ENCODE data around the gene ECE1. TPM values are rescaled to one million over a fixed set of nuclear protein-coding genes. Genes with fewer than 3 reads are reported as not detected.

The ECE1 gene
- total and polyA plus RNA-seq, 2 of the 13 experiments (the other 11 are each of a cell fraction or from before 2014, with no cell fraction given), result 13.5 to 21.2 TPM

- TF ChIP-seq, protein P1, sequence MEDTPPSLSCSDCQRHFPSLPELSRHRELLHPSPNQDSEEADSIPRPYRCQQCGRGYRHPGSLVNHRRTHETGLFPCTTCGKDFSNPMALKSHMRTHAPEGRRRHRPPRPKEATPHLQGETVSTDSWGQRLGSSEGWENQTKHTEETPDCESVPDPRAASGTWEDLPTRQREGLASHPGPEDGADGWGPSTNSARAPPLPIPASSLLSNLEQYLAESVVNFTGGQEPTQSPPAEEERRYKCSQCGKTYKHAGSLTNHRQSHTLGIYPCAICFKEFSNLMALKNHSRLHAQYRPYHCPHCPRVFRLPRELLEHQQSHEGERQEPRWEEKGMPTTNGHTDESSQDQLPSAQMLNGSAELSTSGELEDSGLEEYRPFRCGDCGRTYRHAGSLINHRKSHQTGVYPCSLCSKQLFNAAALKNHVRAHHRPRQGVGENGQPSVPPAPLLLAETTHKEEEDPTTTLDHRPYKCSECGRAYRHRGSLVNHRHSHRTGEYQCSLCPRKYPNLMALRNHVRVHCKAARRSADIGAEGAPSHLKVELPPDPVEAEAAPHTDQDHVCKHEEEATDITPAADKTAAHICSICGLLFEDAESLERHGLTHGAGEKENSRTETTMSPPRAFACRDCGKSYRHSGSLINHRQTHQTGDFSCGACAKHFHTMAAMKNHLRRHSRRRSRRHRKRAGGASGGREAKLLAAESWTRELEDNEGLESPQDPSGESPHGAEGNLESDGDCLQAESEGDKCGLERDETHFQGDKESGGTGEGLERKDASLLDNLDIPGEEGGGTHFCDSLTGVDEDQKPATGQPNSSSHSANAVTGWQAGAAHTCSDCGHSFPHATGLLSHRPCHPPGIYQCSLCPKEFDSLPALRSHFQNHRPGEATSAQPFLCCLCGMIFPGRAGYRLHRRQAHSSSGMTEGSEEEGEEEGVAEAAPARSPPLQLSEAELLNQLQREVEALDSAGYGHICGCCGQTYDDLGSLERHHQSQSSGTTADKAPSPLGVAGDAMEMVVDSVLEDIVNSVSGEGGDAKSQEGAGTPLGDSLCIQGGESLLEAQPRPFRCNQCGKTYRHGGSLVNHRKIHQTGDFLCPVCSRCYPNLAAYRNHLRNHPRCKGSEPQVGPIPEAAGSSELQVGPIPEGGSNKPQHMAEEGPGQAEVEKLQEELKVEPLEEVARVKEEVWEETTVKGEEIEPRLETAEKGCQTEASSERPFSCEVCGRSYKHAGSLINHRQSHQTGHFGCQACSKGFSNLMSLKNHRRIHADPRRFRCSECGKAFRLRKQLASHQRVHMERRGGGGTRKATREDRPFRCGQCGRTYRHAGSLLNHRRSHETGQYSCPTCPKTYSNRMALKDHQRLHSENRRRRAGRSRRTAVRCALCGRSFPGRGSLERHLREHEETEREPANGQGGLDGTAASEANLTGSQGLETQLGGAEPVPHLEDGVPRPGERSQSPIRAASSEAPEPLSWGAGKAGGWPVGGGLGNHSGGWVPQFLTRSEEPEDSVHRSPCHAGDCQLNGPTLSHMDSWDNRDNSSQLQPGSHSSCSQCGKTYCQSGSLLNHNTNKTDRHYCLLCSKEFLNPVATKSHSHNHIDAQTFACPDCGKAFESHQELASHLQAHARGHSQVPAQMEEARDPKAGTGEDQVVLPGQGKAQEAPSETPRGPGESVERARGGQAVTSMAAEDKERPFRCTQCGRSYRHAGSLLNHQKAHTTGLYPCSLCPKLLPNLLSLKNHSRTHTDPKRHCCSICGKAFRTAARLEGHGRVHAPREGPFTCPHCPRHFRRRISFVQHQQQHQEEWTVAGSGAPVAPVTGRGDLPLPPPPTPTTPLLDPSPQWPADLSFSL (CRISPR knock-in tag; IDR thresholded peaks at IDR 0.05), result 0 out of 2 replicates have a peak, but pooled peaks have one; percentile 67
- peak; percentile 88; the same call in 1 of the 2 replicates for TF ChIP-seq RXRA (CRISPR knock-in tag; IDR thresholded peaks at IDR 0.05)
Observed at GRCh38 chr1:21329209-21329844, 39.1 kb upstream of the ECE1 start (continued).

DNA sequence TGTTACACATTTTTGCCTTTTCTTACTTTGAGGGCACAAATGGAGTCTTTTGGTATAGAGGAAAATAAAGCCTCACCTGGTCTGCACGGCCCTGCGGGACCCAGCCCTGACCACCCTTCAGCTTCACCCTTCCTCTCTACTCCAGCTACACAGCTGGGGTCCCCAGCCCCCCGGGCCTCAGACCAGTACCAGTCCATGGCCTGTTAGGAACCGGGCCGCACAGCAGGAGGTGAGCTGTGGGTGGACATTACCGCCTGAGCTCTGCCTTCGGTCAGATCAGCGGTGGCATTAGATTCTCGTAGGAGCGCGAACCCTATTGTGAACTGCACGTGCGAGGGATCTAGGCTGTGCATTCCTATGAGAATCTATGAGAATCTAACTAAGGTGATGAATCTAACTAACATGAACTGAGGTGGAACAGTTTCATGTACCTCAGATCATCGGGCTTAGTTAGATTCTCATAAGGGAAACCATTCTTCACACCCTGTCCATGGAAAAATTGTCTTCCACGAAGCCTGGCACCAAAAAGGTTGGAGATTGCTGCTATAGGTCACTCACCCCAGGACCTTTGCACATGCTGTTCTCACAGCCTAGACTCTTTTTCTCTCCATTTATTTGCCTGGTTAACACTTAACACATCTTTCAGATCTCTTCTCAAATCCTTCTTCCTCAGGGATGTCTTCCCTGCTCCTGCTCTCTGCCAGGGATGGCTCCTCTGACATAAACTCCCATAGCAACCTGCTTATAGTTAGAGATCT lies 37.5 kb upstream of the ECE1 start:
- Histone ChIP-seq H4K20me1 (ENCODE audit: insufficient read depth, low read length) (no peaks in the 10 kb centered on the region), H3K27ac (ENCODE audit: extremely low read length, insufficient read depth, low read length) (no peak overlapping the region), H3K9me3 (ENCODE audit: low read length) (no peaks in the 10 kb centered on the region), H3K4me3 (replicated peaks in 1 of 3; ENCODE audit: insufficient read depth in 1 of 3, low read depth in 2 of 3, low read length in 3 of 3) (no peak overlapping the region), H3K4me2 (ENCODE audit: low read depth, low read length) (peak overlapping the region; percentile 44), H2AFZ (ENCODE audit: low read length) (no peak overlapping the region), H3K27me3 (ENCODE audit: control insufficient read depth in 1 of 2, insufficient read depth in 2 of 2, low read length in 2 of 2) (no peaks in the 10 kb centered on the region), H3K4me1 (ENCODE audit: insufficient read depth, low read length) (peaks cover 97% of the 10 kb centered on the region), H3K79me2 (ENCODE audit: insufficient read depth, low read length) (peaks cover 9% of the 10 kb centered on the region), H3K9ac (ENCODE audit: insufficient read depth, low read depth, low read length) (no peak overlapping the region), H3K36me3 (replicated peaks in 1 of 2; ENCODE audit: control insufficient read depth in 1 of 2, insufficient read depth in 2 of 2, low read length in 2 of 2) (no peaks in the 10 kb centered on the region)
- ChIA-PET POLR2A (interaction anchor here (5.5 kb wide), 1 partner anchor 10 kb away, joined by 43 read pairs; no protein-coding TSS in a partner anchor), CTCF (ENCODE audit: low intra/inter-chr PET ratio, low total read pairs) (no interaction called here)
- ATAC-seq (no peak), FAIRE-seq (no peak), DNase-seq (ENCODE audit: low spot score) (no peak)
- peak; percentile 74; the same call in 1 of the 2 replicates for TF ChIP-seq ZMYM3 (CRISPR knock-in tag; IDR thresholded peaks at IDR 0.05)
- TF ChIP-seq HNRNPUL1 (IDR thresholded peaks at IDR 0.05; ENCODE audit: low read depth, low read length), result no peak
- TF ChIP-seq ZNF460 (CRISPR knock-in tag; IDR thresholded peaks at IDR 0.05; ENCODE audit: borderline replicate concordance), result no peak
- TF ChIP-seq ZSCAN12 (CRISPR knock-in tag; IDR thresholded peaks at IDR 0.05), result no peak
- 0 out of 2 replicates have a peak, but pooled peaks have one; percentile 52 for TF ChIP-seq KDM1A (CRISPR knock-in tag; IDR thresholded peaks at IDR 0.05)
- in situ Hi-C loops (cut with HindIII; ENCODE audit: extremely low pct_ligation_motif_present, low pct_unique_long_range_greater_than_20kb) (no loop called here), intact Hi-C loops (cut with micrococcal nuclease; ENCODE audit: unreplicated experiment) (no loop called here)
- 87% methylated on average over 15 of the region's 15 CpGs for WGBS (ENCODE audit: low lambda C conversion rate)
- no TSS peak for BruUV-seq (replicated peaks)

All from HepG2 (cell line).